Fibroblast of lung (primary cell): Measurements from ENCODE around the gene PARP9. TPM values are rescaled to one million over a fixed set of nuclear protein-coding genes. Genes with fewer than 3 reads are reported as not detected.
A peak's percentile ranks its signal among the peaks of the same experiment; 100 is the strongest.

Experiments used
- DNase-seq, 2 donors: peaks; one replicate each; pipeline versions ENCODE4 v3.0.0 to v3.0.0-alpha.2; 2010; ENCODE audit warnings: low read depth in 2 of 2
- H2AFZ ChIP-seq: 2 replicates; pipeline ENCODE4 v1.5.1; 2012; ENCODE audit warnings: low read length, control low read depth, inconsistent platforms
- H3K27ac ChIP-seq: 2 replicates; pipeline ENCODE4 v1.5.1; 2011; ENCODE audit warnings: low read length, control low read depth; ENCODE audit not compliant: insufficient read depth
- H3K27me3 ChIP-seq: 2 replicates; pipeline ENCODE4 v1.5.1; 2011; ENCODE audit warnings: mild to moderate bottlenecking, low read length; ENCODE audit not compliant: control insufficient read depth, insufficient read depth
- H3K36me3 ChIP-seq: 2 replicates; pipeline ENCODE4 v1.5.1; 2011; ENCODE audit warnings: low read length; ENCODE audit not compliant: control insufficient read depth, insufficient read depth
- H3K4me1 ChIP-seq: 2 replicates; pipeline ENCODE4 v1.5.1; 2011; ENCODE audit warnings: low read length; ENCODE audit not compliant: control insufficient read depth, insufficient read depth; ENCODE audit errors: extremely low read depth
- H3K4me2 ChIP-seq: 2 replicates; pipeline ENCODE4 v1.5.1; 2011; ENCODE audit warnings: low read length, control low read depth; ENCODE audit not compliant: insufficient read depth; ENCODE audit errors: extremely low read depth
- H3K4me3 ChIP-seq, 4 experiments: fragments of 200-600 bp in 1 of 4; sonication (generic) in 1 of 4; replicated peaks in 1 of 4; 2 replicates each; pipeline ENCODE4 v1.5.1; 2011 to 2016; ENCODE audit warnings: low read length in 4 of 4, low read depth in 3 of 4, mild to moderate bottlenecking in 3 of 4, control low read depth in 2 of 4, inconsistent platforms in 1 of 4, mixed read lengths in 1 of 4; ENCODE audit not compliant: insufficient read depth in 1 of 4; ENCODE audit errors: control extremely low read depth in 1 of 4
- H3K79me2 ChIP-seq: 2 replicates; pipeline ENCODE4 v1.5.1; 2012; ENCODE audit warnings: mild to moderate bottlenecking, low read length, inconsistent platforms; ENCODE audit not compliant: control insufficient read depth, insufficient read depth
- H3K9ac ChIP-seq: 2 replicates; pipeline ENCODE4 v1.5.1; 2011; ENCODE audit warnings: mild to moderate bottlenecking, low read length, control low read depth; ENCODE audit not compliant: insufficient read depth
- H3K9me3 ChIP-seq: 2 replicates; pipeline ENCODE4 v1.5.1; 2012; ENCODE audit warnings: low read depth, low read length; ENCODE audit not compliant: control insufficient read depth, insufficient read depth
- H4K20me1 ChIP-seq: 2 replicates; pipeline ENCODE4 v1.5.1; 2011; ENCODE audit warnings: low read length; ENCODE audit not compliant: control insufficient read depth, insufficient read depth; ENCODE audit errors: extremely low read depth
- CTCF ChIP-seq, 2 donors: IDR thresholded peaks in 1 of 2; conservative IDR thresholded peaks in 1 of 2; 1 replicate in 1 of 2; 2 replicates in 1 of 2; pipeline ENCODE4 v1.5.1; 2011 to 2012; ENCODE audit warnings: low read length in 2 of 2, control low read depth in 1 of 2, inconsistent platforms in 1 of 2, low read depth in 1 of 2, mild to moderate bottlenecking in 1 of 2
- EZH2 ChIP-seq: IDR thresholded peaks from 2 replicates; pipeline ENCODE4 v1.5.1; 2012; ENCODE audit warnings: low read length, control low read depth, mild to moderate bottlenecking; ENCODE audit errors: missing control alignments
- polyA plus RNA-seq, 2 donors: library from polyadenylated mRNA; depleted of rRNA in 1 of 2; stranded (reverse) in 1 of 2; unstranded in 1 of 2; fragments of >200 nt; gene quantifications; 2 replicates each; pipeline ENCODE4 v1.2.1, GENCODE V29; 2011 to 2012; ENCODE audit warnings: missing spikeins in 1 of 2
- total RNA-seq: library from RNA; depleted of rRNA; stranded (reverse); fragments of >200 nt; gene quantifications from 2 replicates; pipeline ENCODE4 v1.2.1, GENCODE V29; 2014

Gene PARP9
- total and polyA plus RNA-seq, 2 donors (not counting 1 experiment from before 2014, with no cell fraction given), result 50.0 to 56.0 TPM

GRCh38 chr3:122498152-122498551 is 65.9 kb downstream of the PARP9 start:
- Histone ChIP-seq H3K79me2 (peaks cover 45% of the 10 kb centered on the region), H4K20me1 (peaks cover 2% of the 10 kb centered on the region), H3K4me2 (no peak overlapping the region), H3K27me3 (no peaks in the 10 kb centered on the region), H3K27ac (peak overlapping the region; percentile 0), H3K9me3 (no peaks in the 10 kb centered on the region), H3K4me1 (peaks cover 4% of the 10 kb centered on the region), H2AFZ (no peak overlapping the region), H3K9ac (no peak overlapping the region), H3K36me3 (no peaks in the 10 kb centered on the region), H3K4me3 (no peak overlapping the region)
- TF ChIP-seq CTCF (conservative IDR thresholded peaks at IDR 0.05 in 1 of 2, IDR thresholded peaks at IDR 0.05 in 1 of 2; ENCODE audit: low read depth in 1 of 2, low read length in 2 of 2) (no peak), EZH2 (no peak)
- DNase-seq, result no peak

- Histone ChIP-seq H4K20me1 (peaks cover 2% of the 10 kb centered on the region), H3K36me3 (no peaks in the 10 kb centered on the region), H3K4me3 (no peak overlapping the region), H3K27ac (no peak overlapping the region), H3K27me3 (no peaks in the 10 kb centered on the region), H3K79me2 (peaks cover 42% of the 10 kb centered on the region), H2AFZ (no peak overlapping the region), H3K4me1 (peaks cover 4% of the 10 kb centered on the region), H3K9ac (no peak overlapping the region), H3K4me2 (no peak overlapping the region), H3K9me3 (no peaks in the 10 kb centered on the region)
- TF ChIP-seq CTCF (conservative IDR thresholded peaks at IDR 0.05 in 1 of 2, IDR thresholded peaks at IDR 0.05 in 1 of 2; ENCODE audit: low read depth in 1 of 2, low read length in 2 of 2) (no peak), EZH2 (no peak)
- DNase-seq, result peak; percentile 91 to 93
Measured at GRCh38 chr3:122497425-122497824, 66.7 kb downstream of the PARP9 start.

GRCh38 chr3:122496508-122496907 is 67.6 kb downstream of the PARP9 start:
- Histone ChIP-seq H3K9me3 (no peaks in the 10 kb centered on the region), H3K4me2 (no peak overlapping the region), H3K27ac (no peak overlapping the region), H3K4me1 (peaks cover 4% of the 10 kb centered on the region), H3K79me2 (peaks cover 34% of the 10 kb centered on the region), H4K20me1 (no peaks in the 10 kb centered on the region), H3K27me3 (no peaks in the 10 kb centered on the region), H2AFZ (no peak overlapping the region), H3K9ac (no peak overlapping the region), H3K36me3 (no peaks in the 10 kb centered on the region), H3K4me3 (no peak overlapping the region)
- TF ChIP-seq CTCF (conservative IDR thresholded peaks at IDR 0.05 in 1 of 2, IDR thresholded peaks at IDR 0.05 in 1 of 2; ENCODE audit: low read depth in 1 of 2, low read length in 2 of 2), result no peak
- no peak for TF ChIP-seq EZH2
- DNase-seq, result no peak
